GM18502 (cell line): ENCODE data around the gene AP2A1.
"Not testable (repeated sequence)": the region's sequence is repeated elsewhere in the genome, so short reads cannot be mapped to it uniquely, and the experiment has no call there.

Experiments
- ATAC-seq: cut with Tn5 transposase; IDR thresholded peaks from one replicate; pipeline ENCODE4 v1.9.1; 2021; ENCODE audit warnings: mild to moderate bottlenecking; ENCODE audit not compliant: unreplicated experiment, poor library complexity

AP2A1 gene

GRCh38 chr19:49809160-49809940, 42.5 kb downstream of the AP2A1 start:
- ATAC-seq: no peak

DNA sequence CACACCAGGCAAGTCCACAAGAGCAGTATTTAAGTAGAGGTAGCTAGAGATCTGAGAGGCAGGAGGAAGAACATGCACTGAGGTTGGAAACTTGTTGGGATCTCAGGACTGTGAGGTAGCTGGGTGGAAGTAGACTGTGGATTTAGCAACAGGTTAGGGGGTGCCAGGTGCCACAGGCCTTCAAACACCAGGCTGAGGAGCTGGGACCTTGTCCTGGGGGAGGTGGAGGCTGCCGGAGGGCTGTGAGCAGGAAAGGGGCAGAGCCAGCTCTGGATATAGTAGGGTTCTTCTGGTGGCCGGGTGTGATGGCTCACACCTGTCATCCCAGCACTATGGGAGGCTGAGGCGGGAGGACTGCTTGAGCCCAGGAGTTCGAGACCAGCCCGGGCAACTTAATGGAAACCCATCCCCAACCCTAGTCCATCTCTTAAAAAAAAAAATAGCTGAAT, 43.2 kb downstream of the AP2A1 start:
- no peak for ATAC-seq

DNA sequence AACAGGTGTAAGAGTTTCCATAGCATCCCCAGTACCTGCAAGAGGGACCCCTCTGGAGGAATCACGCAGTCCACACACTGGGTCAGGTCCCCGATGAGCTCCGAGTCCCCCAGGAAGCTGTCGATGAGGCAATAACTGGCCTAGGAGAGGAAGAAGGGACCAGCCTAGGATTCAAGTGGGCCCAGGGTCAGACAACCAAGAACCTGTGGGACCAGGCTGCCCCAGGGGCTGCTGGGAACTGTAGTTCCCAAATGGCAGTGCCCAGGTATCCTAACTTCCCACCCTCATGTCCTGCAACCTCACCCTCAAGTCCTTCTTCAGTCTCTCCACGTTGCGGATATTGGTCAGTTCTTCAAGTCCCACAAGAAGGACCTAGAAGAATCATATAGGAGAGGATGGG, 44.5 kb downstream of the AP2A1 start:
- no peak for ATAC-seq

DNA sequence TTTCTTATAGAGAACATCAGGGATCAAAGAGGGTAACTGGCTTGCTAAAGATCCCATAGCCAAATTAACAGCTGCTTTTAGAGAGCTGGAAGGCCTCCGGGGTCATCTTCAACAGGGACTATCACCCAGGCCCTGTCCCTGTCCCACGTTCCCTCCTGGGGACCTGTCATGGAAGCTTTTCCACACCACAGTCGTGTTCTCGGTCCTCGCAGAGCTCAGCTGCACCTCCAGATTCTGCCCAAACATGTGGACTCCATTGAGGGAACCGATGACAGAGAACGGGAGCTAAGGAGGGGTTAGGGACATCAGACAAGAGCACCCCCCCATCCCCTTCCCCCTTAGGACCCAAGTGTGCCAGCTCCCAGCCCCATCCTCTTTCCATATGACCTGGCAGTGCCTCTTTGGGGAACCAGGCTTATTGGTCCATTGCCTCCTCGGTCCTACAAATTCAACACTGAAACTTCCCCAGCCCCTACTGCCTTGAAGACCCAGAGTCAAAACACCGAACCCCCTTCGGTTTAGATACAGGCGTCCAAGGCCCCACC, 45.7 kb downstream of the AP2A1 start:
- ATAC-seq: no peak

- ATAC-seq: peak; percentile 57
Observed at GRCh38 chr19:49812997-49813861, 46.4 kb downstream of the AP2A1 start, which contains the start of gene FUZ. Gene FUZ, minus strand, starts transcription at chr19:49813292. Its CDS starts 186 bp downstream, at chr19:49813106.

DNA sequence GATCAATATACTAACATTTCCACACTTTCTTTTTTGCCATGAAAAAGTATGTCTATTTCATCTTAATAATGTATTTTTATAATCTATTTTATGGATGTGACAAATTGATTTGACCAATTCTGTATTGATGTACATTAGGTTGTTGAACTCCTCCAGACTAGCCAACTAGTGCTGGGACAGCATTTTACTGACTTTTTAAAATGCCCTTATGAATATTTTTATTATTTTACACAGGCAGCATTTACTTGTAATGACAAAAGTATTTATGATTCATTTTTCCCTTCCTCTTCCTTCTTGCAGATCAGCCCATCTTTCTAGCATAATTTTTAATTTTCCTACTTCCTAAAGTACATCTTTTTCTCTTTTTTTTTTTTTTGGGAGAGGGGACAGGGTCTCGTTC, 47.2 kb downstream of the AP2A1 start:
- ATAC-seq: no peak

DNA sequence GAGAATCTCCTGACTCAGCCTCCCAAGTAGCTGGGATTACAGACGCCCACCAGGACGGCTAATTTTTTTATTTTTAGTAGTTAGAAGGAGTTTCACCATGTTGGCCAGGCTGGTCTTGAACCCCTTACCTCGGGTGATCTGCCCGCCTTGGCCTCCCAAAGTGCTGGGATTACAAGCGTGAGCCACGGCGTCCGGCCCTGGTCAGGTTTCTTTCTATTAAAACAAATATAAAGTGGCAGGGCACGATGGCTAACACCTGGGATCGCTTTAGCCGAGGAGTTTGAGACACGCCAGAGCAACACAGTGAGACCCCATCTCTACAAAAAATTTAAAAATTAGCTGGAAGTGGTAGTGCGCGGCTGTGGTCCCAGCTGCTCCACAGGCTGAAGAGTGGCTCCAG, 49.8 kb downstream of the AP2A1 start:
- ATAC-seq: no peak

DNA sequence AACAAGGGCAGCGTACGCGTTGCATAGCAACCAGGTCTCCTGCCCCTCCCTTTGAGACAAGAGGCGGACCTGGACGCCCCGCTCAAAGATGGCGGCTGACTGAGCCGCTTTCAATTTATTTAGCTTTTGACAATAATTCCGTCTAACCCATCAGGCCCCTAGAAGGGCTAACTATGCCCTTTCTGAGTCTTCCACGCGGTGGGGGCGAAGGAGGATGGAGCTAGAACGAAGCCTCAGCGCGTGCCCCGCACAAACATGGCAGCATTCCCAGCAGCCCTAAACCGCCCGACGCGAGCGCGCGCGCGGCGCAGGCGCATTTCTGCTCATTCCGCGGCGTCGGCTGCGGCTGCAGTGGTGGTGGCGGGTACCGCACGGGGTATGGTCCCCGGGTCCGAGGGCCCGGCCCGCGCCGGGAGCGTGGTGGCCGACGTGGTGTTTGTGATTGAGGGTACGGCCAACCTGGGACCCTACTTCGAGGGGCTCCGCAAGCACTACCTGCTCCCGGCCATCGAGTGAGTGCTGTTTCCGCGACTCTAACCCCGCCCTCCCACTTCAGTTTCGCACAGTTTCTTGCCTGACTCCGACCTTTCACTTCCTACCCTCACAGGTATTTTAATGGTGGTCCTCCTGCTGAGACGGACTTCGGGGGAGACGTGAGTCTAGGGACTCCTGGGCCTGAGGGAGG, 51.3 kb downstream of the AP2A1 start, which contains the start of gene MED25:
Gene MED25, plus strand, starts transcription at position 326 of the 685 bp plus-strand sequence. Its CDS starts 53 bp downstream, at position 379.
- peak; percentile 70 for ATAC-seq

DNA sequence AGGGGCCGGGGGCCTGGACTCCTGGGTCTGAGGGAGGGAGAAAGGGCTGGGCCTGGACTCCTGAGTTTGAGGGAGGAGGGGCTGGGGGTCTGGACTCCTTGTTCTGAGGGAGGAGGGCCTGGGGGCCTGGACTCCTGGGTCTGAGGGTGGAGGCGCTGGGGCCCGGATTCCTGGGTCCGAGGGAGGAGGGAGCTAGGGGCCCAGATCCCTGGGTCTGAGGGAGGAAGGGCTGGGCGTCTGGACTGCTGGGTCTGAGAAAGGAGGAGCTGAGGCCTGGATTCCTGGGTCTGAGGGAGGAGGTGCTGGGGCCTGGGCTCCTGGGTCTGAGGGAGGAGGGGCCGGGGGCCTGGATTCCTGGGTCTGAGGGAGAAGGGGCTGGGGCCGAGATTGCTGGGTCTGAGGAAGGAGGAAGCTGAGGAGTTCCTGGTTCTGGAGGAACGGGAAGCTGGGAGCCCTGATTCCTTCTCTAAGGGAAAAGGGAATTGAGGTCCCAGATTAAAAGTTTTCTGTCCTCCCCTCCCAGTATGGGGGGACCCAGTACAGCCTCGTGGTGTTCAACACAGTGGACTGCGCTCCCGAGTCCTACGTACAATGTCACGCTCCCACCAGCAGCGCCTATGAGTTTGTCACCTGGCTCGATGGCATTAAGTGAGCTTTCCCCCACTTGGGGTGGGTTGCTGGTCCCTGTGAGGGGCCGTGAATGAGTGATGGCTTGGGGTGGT, 52.0 kb downstream of the AP2A1 start:
- ATAC-seq: peak; percentile 3

DNA sequence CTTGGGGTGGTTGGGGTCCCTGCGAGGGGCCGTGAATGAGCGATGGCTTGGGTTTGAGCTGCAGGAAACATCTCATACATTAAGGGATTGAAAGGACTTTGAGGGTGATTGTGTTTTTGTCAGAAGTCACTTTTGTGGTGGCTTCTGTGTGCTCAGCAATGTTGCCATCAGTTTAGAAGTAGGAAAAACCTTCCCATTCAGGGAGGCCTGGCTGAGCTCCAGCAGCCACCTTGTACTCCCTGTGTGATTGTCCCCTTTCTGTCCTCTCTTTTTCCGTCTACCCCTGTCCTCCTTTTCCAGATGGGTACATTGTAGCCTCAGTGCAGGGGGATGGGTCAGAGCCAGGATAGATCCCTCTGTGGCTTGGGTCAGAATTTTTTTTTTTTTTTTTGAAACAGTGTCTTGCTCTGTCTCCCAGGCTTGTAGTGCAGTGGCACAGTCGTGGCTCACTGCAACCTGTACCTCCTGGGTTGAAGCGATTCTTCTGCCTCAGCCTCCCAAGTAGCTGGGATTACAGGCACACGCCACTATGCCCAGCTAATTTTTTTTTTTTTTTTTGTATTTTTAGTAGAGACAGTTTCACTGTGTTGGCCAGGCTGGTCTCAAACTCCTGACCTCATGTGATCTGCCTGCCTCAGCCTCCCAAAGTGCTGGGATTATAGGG, 52.8 kb downstream of the AP2A1 start:
- ATAC-seq: not testable (repeated sequence)

DNA sequence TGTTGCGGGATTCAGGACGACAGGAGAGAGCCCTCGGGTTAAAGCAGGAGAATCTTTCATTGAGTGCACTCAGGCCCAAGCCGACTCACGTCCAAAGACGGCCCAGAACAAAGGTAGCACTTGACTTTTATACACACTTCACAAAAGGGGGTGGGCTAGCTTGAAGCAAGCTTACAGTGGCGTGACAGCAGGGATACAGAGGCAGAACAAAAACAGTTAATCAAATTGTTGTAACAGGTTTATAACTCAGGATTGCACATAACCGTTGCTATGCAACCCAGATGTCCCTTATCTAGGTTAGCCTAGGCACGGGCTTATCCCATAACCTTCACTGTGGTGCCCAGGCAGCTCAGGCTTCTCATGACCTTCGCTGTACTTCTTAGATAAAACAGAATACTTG, 53.3 kb downstream of the AP2A1 start:
- no peak for ATAC-seq

DNA sequence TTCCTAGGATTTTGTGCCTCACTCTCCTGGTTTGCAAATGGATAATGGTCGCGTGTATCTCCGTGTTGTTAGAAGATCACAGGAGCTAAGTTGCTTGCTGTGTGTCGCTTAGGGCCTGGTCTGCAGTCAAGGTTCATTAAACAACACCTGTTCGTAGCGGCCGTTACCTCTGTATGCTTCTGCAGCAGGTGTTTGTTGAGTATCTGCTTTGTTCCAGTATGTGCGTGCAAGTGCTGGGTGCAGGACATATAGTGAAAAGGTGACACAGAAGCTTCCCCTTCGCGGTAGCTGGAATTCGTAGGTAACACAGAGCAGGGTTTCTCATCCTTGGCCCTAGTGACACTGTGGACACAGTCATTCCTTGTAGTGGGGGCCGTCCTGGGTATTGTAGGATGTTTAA, 56.7 kb downstream of the AP2A1 start:
- ATAC-seq: no peak

- ATAC-seq: no peak
Observed at GRCh38 chr19:49824662-49825061, 57.9 kb downstream of the AP2A1 start.

DNA sequence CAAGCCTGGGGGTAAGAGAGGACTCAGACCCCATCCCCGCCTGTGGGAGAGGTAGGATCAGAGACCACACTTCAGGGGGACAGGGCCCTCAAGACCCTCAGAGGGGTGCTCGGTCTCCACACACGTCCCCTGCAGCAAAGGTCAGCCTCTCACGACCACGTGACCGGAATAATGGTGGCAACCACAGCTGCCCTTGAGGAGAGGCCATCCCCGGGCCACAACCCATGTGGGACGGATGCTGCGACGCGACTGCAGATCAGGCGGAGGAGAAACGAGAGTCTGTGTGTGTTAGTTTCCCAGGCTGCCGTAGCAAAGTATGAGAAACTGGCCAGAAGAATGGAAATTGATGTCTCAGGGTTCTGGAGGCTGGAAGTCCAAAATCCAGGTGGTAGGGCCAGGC, 60.2 kb downstream of the AP2A1 start:
- no peak for ATAC-seq

- ATAC-seq: no peak
Observed at GRCh38 chr19:49829200-49829599, 62.4 kb downstream of the AP2A1 start.

GRCh38 chr19:49829721-49830120, 62.9 kb downstream of the AP2A1 start:
- no peak for ATAC-seq

- ATAC-seq: no peak
Observed at GRCh38 chr19:49830766-49831165, 64.0 kb downstream of the AP2A1 start.

DNA sequence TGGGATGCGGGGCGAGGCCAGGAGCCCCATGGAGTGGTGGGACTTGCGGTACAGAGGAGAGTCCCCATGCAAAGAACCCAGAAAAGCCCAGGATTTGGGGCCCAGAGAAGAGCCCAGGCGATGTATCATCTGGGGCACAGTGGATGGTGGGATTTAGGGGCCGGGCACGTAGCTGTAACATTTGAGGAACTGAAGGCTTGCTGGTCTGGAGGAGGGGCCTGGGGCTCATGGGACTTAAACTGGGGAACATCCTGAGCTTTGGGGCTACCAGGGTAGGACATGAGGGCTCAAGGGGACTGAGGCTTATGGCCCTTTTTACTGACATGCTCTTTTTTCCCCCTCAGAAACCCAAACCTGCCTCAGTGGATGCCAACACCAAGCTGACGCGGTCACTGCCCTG, 64.8 kb downstream of the AP2A1 start:
- ATAC-seq: no peak

DNA sequence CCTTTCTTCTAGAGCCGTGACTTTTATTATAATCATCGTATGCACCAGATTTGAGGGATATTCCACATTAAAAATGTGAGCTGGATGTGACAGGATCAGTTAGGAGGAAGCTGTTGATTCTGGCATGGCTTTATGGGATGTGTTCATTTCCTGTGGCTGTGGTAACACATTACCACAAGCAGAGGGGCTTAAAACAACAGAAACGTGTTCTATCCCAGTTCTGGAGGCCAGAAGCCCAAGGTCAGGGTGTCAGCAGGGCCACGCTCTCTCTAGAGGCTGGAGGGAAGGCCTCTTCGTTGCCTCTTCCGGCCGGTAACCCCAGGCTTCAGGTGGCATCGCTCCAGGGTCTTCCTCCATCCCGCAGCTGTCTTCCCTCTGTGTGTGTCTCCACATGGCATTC, 65.8 kb downstream of the AP2A1 start:
- ATAC-seq: no peak
